Measurements from ENCODE around the gene IGDCC3.

Gene IGDCC3

GRCh38 chr15:65307978-65308377 is 69.8 kb downstream of the IGDCC3 start:
- DNase-seq, result peak in 3 of 10 donors; percentile 12 to 30 (median 19)
- intact Hi-C loops (cut with DNase I), result no loop called here

GRCh38 chr15:65306551-65306950 is 71.3 kb downstream of the IGDCC3 start:
- no peak for DNase-seq
- intact Hi-C loops (cut with DNase I), result no loop called here

GRCh38 chr15:65305776-65306175 is 72.0 kb downstream of the IGDCC3 start:
- DNase-seq, result peak in 2 of 10 donors; percentile 12 to 26
- intact Hi-C loops (cut with DNase I), result no loop called here

- intact Hi-C loops (cut with DNase I), result no loop called here
- peak in 3 of 10 donors; percentile 12 to 42 (median 38) for DNase-seq
These were observed 72.5 kb downstream of the IGDCC3 start for GRCh38 chr15:65305150-65305758.

- intact Hi-C loops (cut with DNase I), result no loop called here
- peak; percentile 50 to 96 (median 69) for DNase-seq
These were observed 73.2 kb downstream of the IGDCC3 start, which contains the start of gene RNU5B-1 for GRCh38 chr15:65304381-65305149. Gene RNU5B-1 (plus strand): TSS chr15:65304677.

GRCh38 chr15:65303687-65304380 is 74.0 kb downstream of the IGDCC3 start:
- intact Hi-C loops (cut with DNase I), result no loop called here
- DNase-seq, result peak in 8 of 10 donors; percentile 32 to 86 (median 51)

- intact Hi-C loops (cut with DNase I), result no loop called here
- DNase-seq, result peak in 3 of 10 donors; percentile 68 to 86 (median 76)
These were observed 75.7 kb downstream of the IGDCC3 start for GRCh38 chr15:65302061-65302460.

GRCh38 chr15:65300924-65301441 is 76.8 kb downstream of the IGDCC3 start:
- intact Hi-C loops (cut with DNase I), result no loop called here
- peak in 3 of 10 donors; percentile 59 to 80 (median 70) for DNase-seq

- peak in 3 of 10 donors; percentile 11 to 52 (median 37) for DNase-seq
- intact Hi-C loops (cut with DNase I), result no loop called here
These were observed 79.1 kb downstream of the IGDCC3 start for GRCh38 chr15:65298731-65299130.

GRCh38 chr15:65292938-65293518 is 84.8 kb downstream of the IGDCC3 start:
- intact Hi-C loops (cut with DNase I), result no loop called here
- DNase-seq, result no peak

GRCh38 chr15:65290228-65290627 is 87.6 kb downstream of the IGDCC3 start:
- DNase-seq, result no peak
- intact Hi-C loops (cut with DNase I), result no loop called here

GRCh38 chr15:65289261-65289854 is 88.4 kb downstream of the IGDCC3 start:
- intact Hi-C loops (cut with DNase I), result no loop called here
- DNase-seq, result no peak

GRCh38 chr15:65287520-65287855 is 90.3 kb downstream of the IGDCC3 start:
- intact Hi-C loops (cut with DNase I), result no loop called here
- no peak for DNase-seq

- DNase-seq, result peak; percentile 80 to 99 (median 92)
- intact Hi-C loops (cut with DNase I), result no loop called here
These were observed 90.9 kb downstream of the IGDCC3 start, which contains the start of gene PARP16 for GRCh38 chr15:65286704-65287519. Gene PARP16 (minus strand): TSS chr15:65286883. CDS start chr15:65286426, 457 bp downstream.

GRCh38 chr15:65286069-65286703 is 91.6 kb downstream of the IGDCC3 start:
- peak in 7 of 10 donors; percentile 17 to 91 (median 28) for DNase-seq
- intact Hi-C loops (cut with DNase I), result no loop called here

- DNase-seq, result no peak
- intact Hi-C loops (cut with DNase I), result no loop called here
These were observed 92.3 kb downstream of the IGDCC3 start for GRCh38 chr15:65285291-65286068.

- DNase-seq, result no peak
- intact Hi-C loops (cut with DNase I), result no loop called here
These were observed 99.3 kb downstream of the IGDCC3 start for GRCh38 chr15:65278480-65278879.

Data from posterior cingulate gyrus (tissue), 11 donors.